Effector memory CD4-positive, alpha-beta T cell (primary cell): ENCODE data around the gene BAHCC1.
"Not testable (repeated sequence)": the region's sequence is repeated elsewhere in the genome, so short reads cannot be mapped to it uniquely, and the experiment has no call there.

Experiments used
- DNase-seq, 3 donors: peaks; one replicate each; pipeline ENCODE4 v3.0.0-alpha.2; 2020
- H3K27ac ChIP-seq: 2 replicates; pipeline ENCODE4 v1.7.0; 2013; ENCODE audit warnings: mild to moderate bottlenecking, low read length, moderate library complexity; ENCODE audit not compliant: insufficient read depth, poor library complexity, severe bottlenecking
- H3K27me3 ChIP-seq: replicated peaks from 2 replicates; pipeline ENCODE4 v1.7.0; 2013; ENCODE audit warnings: mild to moderate bottlenecking, low read length; ENCODE audit not compliant: insufficient read depth, control insufficient read depth, poor library complexity, severe bottlenecking
- H3K36me3 ChIP-seq: 2 replicates; pipeline ENCODE4 v1.7.0; 2013; ENCODE audit warnings: mild to moderate bottlenecking, low read length, moderate library complexity; ENCODE audit not compliant: control insufficient read depth, insufficient read depth
- H3K4me1 ChIP-seq: 2 replicates; pipeline ENCODE4 v1.7.0; 2013; ENCODE audit warnings: low read length, mild to moderate bottlenecking; ENCODE audit not compliant: control insufficient read depth, insufficient read depth, poor library complexity, severe bottlenecking
- H3K4me3 ChIP-seq: 2 replicates; pipeline ENCODE4 v1.7.0; 2013; ENCODE audit warnings: low read length, low read depth, mild to moderate bottlenecking; ENCODE audit not compliant: insufficient read depth, poor library complexity, severe bottlenecking
- H3K9me3 ChIP-seq: 2 replicates; pipeline ENCODE4 v1.7.0; 2013; ENCODE audit warnings: mild to moderate bottlenecking, low read length, moderate library complexity; ENCODE audit not compliant: control insufficient read depth
- total RNA-seq, 3 donors: gene quantifications; one replicate each; lab custom pipeline; 2026; lab: John Stamatoyannopoulos, UW

The BAHCC1 gene
- 0 to 0.19 (median 0.09) reads per million in 3 donors for total RNA-seq

DNA sequence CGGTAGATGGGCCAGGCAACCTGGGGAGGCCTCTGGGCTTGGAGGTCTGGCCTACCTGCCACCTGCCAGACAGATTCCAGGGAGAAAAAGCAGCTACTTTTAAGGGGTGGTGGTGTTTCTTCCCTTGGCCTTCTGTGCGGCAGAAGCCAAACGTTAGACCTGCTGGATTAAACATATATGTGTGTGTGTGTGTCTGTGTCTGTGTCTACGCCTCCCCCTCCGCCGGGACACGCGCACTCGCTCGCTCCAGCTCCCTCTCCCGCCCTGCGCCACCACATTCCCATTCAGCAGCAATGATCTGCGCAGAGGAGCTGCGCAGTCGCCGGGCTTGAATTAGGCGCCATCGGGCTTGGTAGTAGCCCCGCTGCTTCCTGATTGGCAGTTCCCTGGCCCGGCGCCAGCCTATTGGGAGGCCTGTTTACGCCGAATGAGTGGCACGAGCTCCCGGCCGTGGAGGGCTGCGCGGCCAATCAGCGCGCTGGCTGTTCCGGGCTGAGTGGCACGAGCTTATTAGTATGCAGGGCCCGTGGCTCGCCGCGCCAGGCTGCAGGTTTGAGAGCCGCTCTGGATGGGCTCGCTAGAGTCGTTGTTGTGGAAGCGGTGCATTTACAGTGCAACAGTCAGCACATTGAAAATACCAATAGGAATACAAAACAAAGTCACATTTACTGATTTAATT lies at the start of gene BAHCC1:
Gene BAHCC1 (plus strand): TSS at position 537 of the 679 bp plus-strand sequence. CDS start 4,283 bp downstream, outside the sequence.
- Histone ChIP-seq H3K27ac (no peak within 1 kb of the TSS), H3K4me1 (peaks cover 58% of the 10 kb centered on the region), H3K27me3 (peaks cover 67% of the 10 kb centered on the region), H3K9me3 (no peaks in the 10 kb centered on the region), H3K36me3 (no peaks in the 10 kb centered on the region), H3K4me3 (no peak within 1 kb of the TSS)
- peak; percentile 46 to 67 (median 58) for DNase-seq

GRCh38 chr17:81346090-81346907 lies 49.0 kb upstream of the BAHCC1 start:
- DNase-seq = peak; percentile 86 to 87 (median 86)
- Histone ChIP-seq H3K9me3 (no peaks in the 10 kb centered on the region), H3K36me3 (no peaks in the 10 kb centered on the region), H3K4me3 (peak overlapping the region; percentile 45), H3K4me1 (peaks cover 37% of the 10 kb centered on the region), H3K27me3 (peaks cover 45% of the 10 kb centered on the region), H3K27ac (no peak overlapping the region)

GRCh38 chr17:81346908-81347349 lies 48.3 kb upstream of the BAHCC1 start:
- H3K4me1 ChIP-seq = peaks cover 36% of the 10 kb centered on the region
- H3K4me3 ChIP-seq = no peak overlapping the region
- DNase-seq = no peak
- H3K27me3 ChIP-seq = peaks cover 39% of the 10 kb centered on the region
- H3K36me3 ChIP-seq = no peaks in the 10 kb centered on the region
- no peak overlapping the region for H3K27ac ChIP-seq
- no peaks in the 10 kb centered on the region for H3K9me3 ChIP-seq

DNA sequence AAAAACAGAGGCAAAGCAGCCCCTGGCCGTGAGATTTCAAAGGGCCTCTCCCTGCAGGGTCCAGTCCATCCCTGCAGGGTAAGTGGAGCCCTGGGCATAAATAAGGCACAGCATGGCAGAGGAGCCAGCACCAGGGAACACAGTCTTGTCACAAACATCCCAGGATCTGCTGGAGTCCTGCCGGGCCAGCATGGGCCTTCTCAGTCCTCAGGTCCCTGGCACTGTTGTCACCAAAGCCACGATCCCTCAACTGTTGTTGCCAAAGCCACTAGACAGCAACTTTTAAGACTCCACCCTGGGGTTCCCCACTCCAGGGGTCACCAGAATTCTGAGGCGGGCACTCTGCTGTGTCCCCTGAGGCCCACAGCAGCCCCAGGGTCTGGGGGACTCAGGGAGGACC lies 47.8 kb upstream of the BAHCC1 start:
- peaks cover 35% of the 10 kb centered on the region for H3K4me1 ChIP-seq
- no peak overlapping the region for H3K27ac ChIP-seq
- H3K36me3 ChIP-seq = no peaks in the 10 kb centered on the region
- H3K4me3 ChIP-seq = no peak overlapping the region
- H3K9me3 ChIP-seq = no peaks in the 10 kb centered on the region
- H3K27me3 ChIP-seq = peaks cover 34% of the 10 kb centered on the region
- DNase-seq = no peak

- H3K27ac ChIP-seq = no peak overlapping the region
- H3K4me1 ChIP-seq = peaks cover 26% of the 10 kb centered on the region
- H3K27me3 ChIP-seq = peaks cover 24% of the 10 kb centered on the region
Observed at GRCh38 chr17:81348097-81349055, 46.9 kb upstream of the BAHCC1 start.

GRCh38 chr17:81349397-81350319 lies 45.6 kb upstream of the BAHCC1 start:
- Histone ChIP-seq H3K9me3 (no peaks in the 10 kb centered on the region), H3K36me3 (no peaks in the 10 kb centered on the region), H3K4me1 (peaks cover 13% of the 10 kb centered on the region), H3K27ac (no peak overlapping the region), H3K4me3 (no peak overlapping the region), H3K27me3 (peaks cover 12% of the 10 kb centered on the region)
- DNase-seq = no peak

More at GRCh38 chr17:81348097-81349055, 46.9 kb upstream of the BAHCC1 start:
- Histone ChIP-seq H3K4me3 (no peak overlapping the region), H3K9me3 (no peaks in the 10 kb centered on the region), H3K36me3 (no peaks in the 10 kb centered on the region)
- DNase-seq = no peak

- Histone ChIP-seq H3K4me1 (peaks cover 5% of the 10 kb centered on the region), H3K27ac (no peak overlapping the region), H3K36me3 (no peaks in the 10 kb centered on the region), H3K4me3 (no peak overlapping the region), H3K27me3 (peaks cover 4% of the 10 kb centered on the region), H3K9me3 (no peaks in the 10 kb centered on the region)
- no peak for DNase-seq
Observed at GRCh38 chr17:81350320-81350890, 44.9 kb upstream of the BAHCC1 start.

- not testable (repeated sequence) for H3K27me3 ChIP-seq, H3K4me1 ChIP-seq, DNase-seq, H3K27ac ChIP-seq, H3K9me3 ChIP-seq, H3K4me3 ChIP-seq, H3K36me3 ChIP-seq
Observed at GRCh38 chr17:81351329-81352052, 43.8 kb upstream of the BAHCC1 start.
